Endodermal cell (in vitro differentiated cells): ENCODE measurements around the gene PTPRK. TPM values are rescaled to one million over a fixed set of nuclear protein-coding genes. Genes with fewer than 3 reads are reported as not detected.

ENCODE experiments used
- DNase-seq: peaks from one replicate; pipeline ENCODE4 v3.0.0-alpha.2; 2017
- H3K27ac ChIP-seq: 2 replicates; pipeline ENCODE4 v1.5.1; 2013; ENCODE audit warnings: mild to moderate bottlenecking, low read depth, low read length, moderate library complexity
- H3K27me3 ChIP-seq: 2 replicates; pipeline ENCODE4 v1.6.1; 2013; ENCODE audit warnings: mild to moderate bottlenecking, low read length, moderate library complexity; ENCODE audit not compliant: insufficient read depth, control insufficient read depth, poor library complexity, severe bottlenecking
- H3K36me3 ChIP-seq: 2 replicates; pipeline ENCODE4 v1.7.0; 2013; ENCODE audit warnings: mild to moderate bottlenecking, low read length, moderate library complexity; ENCODE audit not compliant: control insufficient read depth, insufficient read depth
- H3K4me1 ChIP-seq: one replicate; pipeline ENCODE4 v1.7.0; 2013; ENCODE audit warnings: low read length; ENCODE audit not compliant: control insufficient read depth, insufficient read depth
- H3K4me3 ChIP-seq: 2 replicates; pipeline ENCODE4 v1.5.1; 2013; ENCODE audit warnings: mild to moderate bottlenecking, low read length, moderate library complexity
- H3K9ac ChIP-seq: 2 replicates; pipeline ENCODE4 v1.6.1; 2013; ENCODE audit warnings: mild to moderate bottlenecking, low read length, moderate library complexity; ENCODE audit not compliant: poor library complexity, severe bottlenecking; ENCODE audit errors: extremely low read depth
- H3K9me3 ChIP-seq: 2 replicates; pipeline ENCODE4 v1.6.1; 2013; ENCODE audit warnings: mild to moderate bottlenecking, low read length, moderate library complexity; ENCODE audit not compliant: control insufficient read depth
- H3K27ac Mint-ChIP-seq: 2 replicates; pipeline ENCODE4 v1.8.0; 2020; ENCODE audit warnings: mixed read lengths
- H3K27me3 Mint-ChIP-seq: 2 replicates; pipeline ENCODE4 v1.8.0; 2021; ENCODE audit warnings: mild to moderate bottlenecking, mixed read lengths; ENCODE audit not compliant: insufficient read depth
- H3K36me3 Mint-ChIP-seq: 2 replicates; pipeline ENCODE4 v1.8.0; 2020; ENCODE audit warnings: low read depth, mixed read lengths
- H3K4me1 Mint-ChIP-seq: 2 replicates; pipeline ENCODE4 v1.8.0; 2020; ENCODE audit warnings: mixed read lengths
- H3K4me3 Mint-ChIP-seq: 2 replicates; pipeline ENCODE4 v1.8.0; 2020; ENCODE audit warnings: mild to moderate bottlenecking, moderate library complexity, mixed read lengths
- H3K9me3 Mint-ChIP-seq: 2 replicates; pipeline ENCODE4 v1.8.0; 2020; ENCODE audit warnings: mild to moderate bottlenecking, mixed read lengths
- CTCF ChIP-seq: fragments of 200-600 bp; sonication (generic); conservative IDR thresholded peaks from 2 replicates; pipeline ENCODE4 v1.5.0; 2021; ENCODE audit warnings: antibody characterized with exemption, mild to moderate bottlenecking
- WGBS, 2 experiments: methylation state at CpG; one replicate each; pipeline versions ENCODE4 v1.1.5 to v1.1.7; 2013; ENCODE audit warnings: missing lambda C conversion rate in 2 of 2, mixed read lengths in 1 of 2; ENCODE audit not compliant: insufficient coverage in 1 of 2, insufficient read length in 1 of 2; 5-methylcytosine and 5-hydroxymethylcytosine counted together
- total RNA-seq, 2 donors: library from RNA; stranded (reverse); fragmentation: NEBNext Ultra II Directional in 1 of 2; extraction: Animal tissue kit (Norgen Biotek cat#: 25700) in 1 of 2; gene quantifications; 2 replicates in 1 of 2; 3 replicates in 1 of 2; pipeline ENCODE4 v1.2.1, GENCODE V29; 2021

The PTPRK gene
- total RNA-seq, 2 donors from 2014 or later = 46.4 to 57.6 TPM

GRCh38 chr6:128417698-128418097 lies 102.7 kb downstream of the PTPRK start:
- H3K27ac Mint-ChIP-seq = no peak overlapping the region

GRCh38 chr6:128415387-128415786 lies 105.0 kb downstream of the PTPRK start:
- H3K9me3 Mint-ChIP-seq = peaks cover 10% of the 10 kb centered on the region
- H3K4me3 Mint-ChIP-seq = no peak overlapping the region
- H3K9ac ChIP-seq = no peak overlapping the region
- H3K27me3 Mint-ChIP-seq = no peaks in the 10 kb centered on the region
- TF ChIP-seq CTCF = no peak
- H3K36me3 Mint-ChIP-seq = peaks cover 13% of the 10 kb centered on the region
- H3K4me3 ChIP-seq = no peak overlapping the region
- no peaks in the 10 kb centered on the region for H3K27me3 ChIP-seq
- no peaks in the 10 kb centered on the region for H3K4me1 ChIP-seq
- 92% methylated on average over 1 of the region's 1 CpG; no CpG with 5 or more reads in 1 of the 2 experiments for WGBS, 2 experiments
- no peaks in the 10 kb centered on the region for H3K9me3 ChIP-seq
- H3K4me1 Mint-ChIP-seq = no peaks in the 10 kb centered on the region
- H3K36me3 ChIP-seq = no peaks in the 10 kb centered on the region
- no peak overlapping the region for H3K27ac ChIP-seq
- DNase-seq = no peak
- no peak overlapping the region for H3K27ac Mint-ChIP-seq

More at GRCh38 chr6:128417698-128418097, 102.7 kb downstream of the PTPRK start:
- no peak overlapping the region for H3K4me3 Mint-ChIP-seq
- no peaks in the 10 kb centered on the region for H3K27me3 Mint-ChIP-seq
- no peaks in the 10 kb centered on the region for H3K4me1 Mint-ChIP-seq
- no peak for DNase-seq
- no peaks in the 10 kb centered on the region for H3K27me3 ChIP-seq
- no peak overlapping the region for H3K9ac ChIP-seq
- no peaks in the 10 kb centered on the region for H3K36me3 ChIP-seq
- WGBS, 2 experiments = 94 to 96% methylated on average over 3 to 5 of the region's 5 CpGs
- no peaks in the 10 kb centered on the region for H3K9me3 ChIP-seq
- H3K4me3 ChIP-seq = no peak overlapping the region
- peaks cover 13% of the 10 kb centered on the region for H3K36me3 Mint-ChIP-seq
- H3K4me1 ChIP-seq = no peaks in the 10 kb centered on the region
- no peak for TF ChIP-seq CTCF
- H3K27ac ChIP-seq = no peak overlapping the region
- peaks cover 10% of the 10 kb centered on the region for H3K9me3 Mint-ChIP-seq

- no peaks in the 10 kb centered on the region for H3K9me3 ChIP-seq
- TF ChIP-seq CTCF = no peak
- no peak overlapping the region for H3K4me3 ChIP-seq
- no peak for DNase-seq
- Mint-ChIP-seq H3K4me1 (no peaks in the 10 kb centered on the region), H3K27ac (no peak overlapping the region), H3K9me3 (peaks cover 10% of the 10 kb centered on the region), H3K27me3 (no peaks in the 10 kb centered on the region), H3K36me3 (peaks cover 12% of the 10 kb centered on the region), H3K4me3 (no peak overlapping the region)
- H3K27ac ChIP-seq = no peak overlapping the region
- H3K27me3 ChIP-seq = no peaks in the 10 kb centered on the region
- WGBS, 2 experiments = 90 to 96% methylated on average over 3 to 6 of the region's 6 CpGs
- H3K4me1 ChIP-seq = no peaks in the 10 kb centered on the region
- H3K9ac ChIP-seq = no peak overlapping the region
- H3K36me3 ChIP-seq = no peaks in the 10 kb centered on the region
Observed at GRCh38 chr6:128414943-128415342, 105.5 kb downstream of the PTPRK start.
